H9 (cell line): ENCODE results near the gene MAPK8. TPM values are rescaled to one million over a fixed set of nuclear protein-coding genes. Genes with fewer than 3 reads are reported as not detected.

ENCODE experiments used
- DNase-seq: peaks from one replicate; pipeline ENCODE4 v3.0.0-alpha.2; 2017
- H2AFZ ChIP-seq: one replicate; pipeline ENCODE4 v1.6.1; 2013; ENCODE audit warnings: mild to moderate bottlenecking, low read length, control low read depth, moderate library complexity
- H2AK5ac ChIP-seq: 2 replicates; pipeline ENCODE4 v1.6.1; 2013; ENCODE audit warnings: low read length, control low read depth, mixed read lengths; ENCODE audit not compliant: insufficient read length
- H2BK120ac ChIP-seq: one replicate; pipeline ENCODE4 v1.6.1; 2013; ENCODE audit warnings: low read depth, mild to moderate bottlenecking, low read length, control low read depth, inconsistent platforms; ENCODE audit not compliant: poor library complexity, severe bottlenecking
- H2BK12ac ChIP-seq: 2 replicates; pipeline ENCODE4 v1.6.1; 2013; ENCODE audit warnings: low read length, control low read depth, mixed read lengths, low read depth; ENCODE audit not compliant: insufficient read length
- H2BK15ac ChIP-seq: 2 replicates; pipeline ENCODE4 v1.6.1; 2013; ENCODE audit warnings: low read depth, low read length, control low read depth
- H2BK20ac ChIP-seq: one replicate; pipeline ENCODE4 v1.6.1; 2013; ENCODE audit warnings: low read depth, mild to moderate bottlenecking, low read length, control low read depth, inconsistent platforms; ENCODE audit not compliant: poor library complexity, severe bottlenecking
- H2BK5ac ChIP-seq: 2 replicates; pipeline ENCODE4 v1.6.1; 2013; ENCODE audit warnings: low read length, control low read depth, mixed read lengths; ENCODE audit not compliant: insufficient read length
- H3K14ac ChIP-seq: 2 replicates; pipeline ENCODE4 v1.6.1; 2013; ENCODE audit warnings: low read length, control low read depth; ENCODE audit not compliant: insufficient read depth
- H3K18ac ChIP-seq: 2 replicates; pipeline ENCODE4 v1.6.1; 2013; ENCODE audit warnings: low read depth, mild to moderate bottlenecking, mixed read lengths, low read length, control low read depth; ENCODE audit not compliant: insufficient read length
- H3K23ac ChIP-seq: 2 replicates; pipeline ENCODE4 v1.6.1; 2013; ENCODE audit warnings: low read length, control low read depth, mixed read lengths, low read depth; ENCODE audit not compliant: insufficient read length
- H3K23me2 ChIP-seq: 2 replicates; pipeline ENCODE4 v1.6.1; 2013; ENCODE audit warnings: low read depth, mild to moderate bottlenecking, mixed read lengths, low read length, control low read depth; ENCODE audit not compliant: insufficient read length, poor library complexity, severe bottlenecking
- H3K27ac ChIP-seq: 2 replicates; pipeline ENCODE4 v1.5.1; 2013; ENCODE audit warnings: low read length, control low read depth, mixed read lengths, low read depth; ENCODE audit not compliant: insufficient read length
- H3K27me3 ChIP-seq: 2 replicates; pipeline ENCODE4 v1.6.1; 2013; ENCODE audit warnings: low read length, control low read depth, inconsistent platforms; ENCODE audit not compliant: insufficient read depth
- H3K4ac ChIP-seq: 2 replicates; pipeline ENCODE4 v1.6.1; 2013; ENCODE audit warnings: low read depth, mild to moderate bottlenecking, control low read depth, inconsistent platforms, low read length, moderate library complexity
- H3K4me1 ChIP-seq: 2 replicates; pipeline ENCODE4 v1.6.1; 2013; ENCODE audit warnings: low read length, control low read depth, inconsistent platforms; ENCODE audit not compliant: insufficient read depth
- H3K4me2 ChIP-seq: 2 replicates; pipeline ENCODE4 v1.6.1; 2013; ENCODE audit warnings: low read length, control low read depth, mixed read lengths; ENCODE audit not compliant: insufficient read length, insufficient read depth
- H3K56ac ChIP-seq: 2 replicates; pipeline ENCODE4 v1.6.1; 2013; ENCODE audit warnings: low read depth, mild to moderate bottlenecking, mixed read lengths, low read length, control low read depth; ENCODE audit not compliant: insufficient read length
- H3K79me1 ChIP-seq: 2 replicates; pipeline ENCODE4 v1.6.1; 2013; ENCODE audit warnings: low read depth, mild to moderate bottlenecking, moderate library complexity, low read length, control low read depth, inconsistent platforms; ENCODE audit not compliant: insufficient read depth, poor library complexity, severe bottlenecking
- H3K79me2 ChIP-seq: 2 replicates; pipeline ENCODE4 v1.6.1; 2013; ENCODE audit warnings: low read length, control low read depth, inconsistent platforms; ENCODE audit not compliant: insufficient read depth
- H3K9ac ChIP-seq: 2 replicates; pipeline ENCODE4 v1.6.1; 2013; ENCODE audit warnings: low read length, control low read depth, mixed read lengths; ENCODE audit not compliant: insufficient read length; ENCODE audit errors: extremely low read depth
- H3K9me3 ChIP-seq: one replicate; pipeline ENCODE4 v1.6.1; 2013; ENCODE audit warnings: low read depth, low read length, inconsistent platforms; ENCODE audit not compliant: control insufficient read depth
- H3T11ph ChIP-seq: one replicate; pipeline ENCODE4 v1.6.1; 2013; ENCODE audit warnings: mild to moderate bottlenecking, low read length, control low read depth, inconsistent platforms
- H4K20me1 ChIP-seq: one replicate; pipeline ENCODE4 v1.6.1; 2013; ENCODE audit not compliant: control insufficient read depth, insufficient read length, insufficient read depth
- H4K5ac ChIP-seq: 2 replicates; pipeline ENCODE4 v1.6.1; 2013; ENCODE audit warnings: low read depth, mild to moderate bottlenecking, mixed read lengths, low read length, control low read depth; ENCODE audit not compliant: insufficient read length
- H4K8ac ChIP-seq: replicated peaks from 2 replicates; pipeline ENCODE4 v1.6.1; 2013; ENCODE audit warnings: low read length, control low read depth, mixed read lengths, low read depth; ENCODE audit not compliant: insufficient read length
- H4K91ac ChIP-seq: 2 replicates; pipeline ENCODE4 v1.6.1; 2013; ENCODE audit warnings: low read depth, mild to moderate bottlenecking, moderate library complexity, mixed read lengths, low read length, control low read depth; ENCODE audit not compliant: insufficient read length
- H3K27ac Mint-ChIP-seq, 3 experiments: 2 replicates in 2 of 3; 3 replicates in 1 of 3; pipeline ENCODE4 v1.8.0; 2020 to 2021; ENCODE audit warnings: mixed read lengths in 3 of 3, mild to moderate bottlenecking in 1 of 3, moderate library complexity in 1 of 3
- H3K27me3 Mint-ChIP-seq: 2 replicates; pipeline ENCODE4 v1.8.0; 2021; ENCODE audit warnings: low read depth, mild to moderate bottlenecking, moderate library complexity, mixed read lengths
- H3K36me3 Mint-ChIP-seq, 3 experiments: 2 replicates in 2 of 3; 3 replicates in 1 of 3; pipeline ENCODE4 v1.8.0; 2020 to 2021; ENCODE audit warnings: low read depth in 3 of 3, mixed read lengths in 3 of 3; ENCODE audit not compliant: insufficient read depth in 1 of 3
- H3K4me1 Mint-ChIP-seq, 2 experiments: 2 replicates each; pipeline ENCODE4 v1.8.0; 2020; ENCODE audit warnings: mixed read lengths in 2 of 2
- H3K4me3 Mint-ChIP-seq, 2 experiments: 2 replicates in 1 of 2; 3 replicates in 1 of 2; pipeline ENCODE4 v1.8.0; 2020 to 2021; ENCODE audit warnings: mild to moderate bottlenecking in 2 of 2, mixed read lengths in 2 of 2, moderate library complexity in 1 of 2
- H3K9me3 Mint-ChIP-seq, 2 experiments: 2 replicates in 1 of 2; 3 replicates in 1 of 2; pipeline ENCODE4 v1.8.0; 2020; ENCODE audit warnings: mild to moderate bottlenecking in 2 of 2, mixed read lengths in 2 of 2, moderate library complexity in 1 of 2
- WGBS: extraction: QIAGEN DNeasy Blood & Tissue Kit; methylation state at CpG from one replicate; pipeline ENCODE4 v1.1.7; 2013; ENCODE audit warnings: missing lambda C conversion rate, low lambda C conversion rate, mixed read lengths; ENCODE audit not compliant: insufficient read length; ENCODE audit errors: extremely low coverage; 5-methylcytosine and 5-hydroxymethylcytosine counted together
- total RNA-seq: library from RNA; stranded (reverse); gene quantifications from 2 replicates; pipeline ENCODE4 v1.2.1, GENCODE V29; 2021
- TF ChIP-seq, protein P1 (sequence below): fragments of 200-600 bp; sonication (generic); conservative IDR thresholded peaks from 3 replicates; pipeline ENCODE4 v1.8.0; 2021; ENCODE audit warnings: antibody characterized with exemption, mild to moderate bottlenecking

Gene MAPK8
- total RNA-seq, 1 experiment from 2014 or later = 52.0 TPM

DNA sequence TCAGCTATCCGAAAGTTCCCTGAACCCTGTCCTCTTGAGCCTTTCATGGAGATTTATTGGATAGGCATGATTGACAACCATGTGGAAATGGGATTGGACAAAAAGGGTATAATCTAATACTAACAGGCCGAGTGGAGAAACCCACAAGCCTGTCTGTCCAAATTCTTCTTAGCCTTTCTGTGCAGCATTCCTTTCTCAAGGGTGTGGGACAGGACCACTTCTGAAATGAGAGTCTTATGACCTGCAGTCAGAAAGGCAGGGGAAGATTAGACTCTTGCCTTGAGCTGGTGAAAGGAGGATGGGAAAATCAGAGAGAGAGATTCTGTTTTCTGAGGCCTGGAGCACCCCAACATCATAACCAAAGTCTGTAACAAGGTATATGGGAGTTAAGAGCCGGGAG lies 85.5 kb downstream of the MAPK8 start:
- WGBS = no CpG with 5 or more reads among the region's 3 CpGs
- H3K56ac ChIP-seq = no peak overlapping the region
- no peak for DNase-seq

More for the DNA sequence above, 85.5 kb downstream of the MAPK8 start:
- H4K5ac ChIP-seq = no peak overlapping the region
- H3K4me1 Mint-ChIP-seq = peaks cover 11 to 16% of the 10 kb centered on the region in 2 experiments
- no peak overlapping the region for H2BK20ac ChIP-seq
- H3K9me3 ChIP-seq = no peaks in the 10 kb centered on the region
- no peak overlapping the region for H3K27ac ChIP-seq
- H3K23me2 ChIP-seq = no peaks in the 10 kb centered on the region
- no peak overlapping the region for H3K9ac ChIP-seq
- no peak overlapping the region for H4K8ac ChIP-seq
- no peak overlapping the region for H3K18ac ChIP-seq
- no peaks in the 10 kb centered on the region for H3K27me3 Mint-ChIP-seq
- no peak overlapping the region for H2BK12ac ChIP-seq
- TF ChIP-seq, protein P1, sequence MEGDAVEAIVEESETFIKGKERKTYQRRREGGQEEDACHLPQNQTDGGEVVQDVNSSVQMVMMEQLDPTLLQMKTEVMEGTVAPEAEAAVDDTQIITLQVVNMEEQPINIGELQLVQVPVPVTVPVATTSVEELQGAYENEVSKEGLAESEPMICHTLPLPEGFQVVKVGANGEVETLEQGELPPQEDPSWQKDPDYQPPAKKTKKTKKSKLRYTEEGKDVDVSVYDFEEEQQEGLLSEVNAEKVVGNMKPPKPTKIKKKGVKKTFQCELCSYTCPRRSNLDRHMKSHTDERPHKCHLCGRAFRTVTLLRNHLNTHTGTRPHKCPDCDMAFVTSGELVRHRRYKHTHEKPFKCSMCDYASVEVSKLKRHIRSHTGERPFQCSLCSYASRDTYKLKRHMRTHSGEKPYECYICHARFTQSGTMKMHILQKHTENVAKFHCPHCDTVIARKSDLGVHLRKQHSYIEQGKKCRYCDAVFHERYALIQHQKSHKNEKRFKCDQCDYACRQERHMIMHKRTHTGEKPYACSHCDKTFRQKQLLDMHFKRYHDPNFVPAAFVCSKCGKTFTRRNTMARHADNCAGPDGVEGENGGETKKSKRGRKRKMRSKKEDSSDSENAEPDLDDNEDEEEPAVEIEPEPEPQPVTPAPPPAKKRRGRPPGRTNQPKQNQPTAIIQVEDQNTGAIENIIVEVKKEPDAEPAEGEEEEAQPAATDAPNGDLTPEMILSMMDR = no peak
- H3K9me3 Mint-ChIP-seq = no peaks in the 10 kb centered on the region
- no peak overlapping the region for H2AFZ ChIP-seq
- H3K27me3 ChIP-seq = no peaks in the 10 kb centered on the region
- no peak overlapping the region for H3K4me3 Mint-ChIP-seq
- no peaks in the 10 kb centered on the region for H3K79me2 ChIP-seq
- H4K20me1 ChIP-seq = no peaks in the 10 kb centered on the region
- no peak overlapping the region for H2BK5ac ChIP-seq
- no peak overlapping the region for H3K4me2 ChIP-seq
- no peak overlapping the region for H3K14ac ChIP-seq
- H3K27ac Mint-ChIP-seq = no peak overlapping the region
- no peaks in the 10 kb centered on the region for H3K36me3 Mint-ChIP-seq
- no peaks in the 10 kb centered on the region for H3K79me1 ChIP-seq
- H3K4ac ChIP-seq = no peak overlapping the region
- no peak overlapping the region for H4K91ac ChIP-seq
- H2BK120ac ChIP-seq = no peak overlapping the region
- no peak overlapping the region for H2BK15ac ChIP-seq
- no peak overlapping the region for H3T11ph ChIP-seq
- no peak overlapping the region for H2AK5ac ChIP-seq
- H3K4me1 ChIP-seq = no peaks in the 10 kb centered on the region
- no peak overlapping the region for H3K23ac ChIP-seq
